ENCODE results near the gene CTNNBL1. TPM values are rescaled to one million over a fixed set of nuclear protein-coding genes. Genes with fewer than 3 reads are reported as not detected.

CTNNBL1 gene
- total and polyA plus RNA-seq, 2 of the 4 experiments (the other 2 are of a cell fraction) = 29.9 to 34.1 TPM

- Histone ChIP-seq H2AK9ac (replicated peaks; ENCODE audit: low read depth, low read length, poor library complexity) (no peak overlapping the region), H3K4ac (ENCODE audit: low read depth, low read length) (no peak overlapping the region), H3K36me3 (ENCODE audit: control insufficient read depth, insufficient read depth, low read length) (no peaks in the 10 kb centered on the region), H3K79me1 (ENCODE audit: low read depth in 1 of 2, low read length in 2 of 2) (no peaks in the 10 kb centered on the region), H2BK5ac (ENCODE audit: low read depth, low read length, poor library complexity, severe bottlenecking) (no peak overlapping the region), H2BK120ac (ENCODE audit: low read depth, low read length) (no peak overlapping the region), H3K9me3 (ENCODE audit: control insufficient read depth, insufficient read depth, low read length) (no peaks in the 10 kb centered on the region), H3K27ac (ENCODE audit: insufficient read depth, low read length) (no peak overlapping the region), H2BK15ac (ENCODE audit: low read depth, low read length) (no peak overlapping the region), H3K56ac (ENCODE audit: extremely low read depth, insufficient read depth, low read length) (no peak overlapping the region), H3K4me2 (ENCODE audit: low read depth, low read length) (no peak overlapping the region), H3K27me3 (ENCODE audit: control insufficient read depth, insufficient read depth, low read length) (peaks cover 47% of the 10 kb centered on the region), H3K4me1 (ENCODE audit: control insufficient read depth, insufficient read depth, low read length) (no peaks in the 10 kb centered on the region), H2AFZ (replicated peaks; ENCODE audit: low read length, poor library complexity) (no peak overlapping the region), H3K14ac (replicated peaks; ENCODE audit: low read depth, low read length) (no peak overlapping the region), H2BK20ac (ENCODE audit: low read depth, low read length) (no peak overlapping the region), H2AK5ac (ENCODE audit: low read depth, low read length) (no peak overlapping the region), H3K9me1 (ENCODE audit: insufficient read depth, low read length) (no peaks in the 10 kb centered on the region), H3K9ac (ENCODE audit: low read depth, low read length) (no peak overlapping the region), H3K18ac (ENCODE audit: low read depth, low read length) (no peak overlapping the region), H3K4me3 (ENCODE audit: insufficient read depth, low read depth, low read length) (no peak overlapping the region), H4K91ac (ENCODE audit: insufficient read depth, low read depth, low read length) (no peak overlapping the region), H4K5ac (ENCODE audit: low read depth, low read length) (no peak overlapping the region), H4K20me1 (ENCODE audit: insufficient read depth, low read length) (no peaks in the 10 kb centered on the region), H3K23ac (ENCODE audit: low read depth, low read length) (no peak overlapping the region), H4K8ac (ENCODE audit: low read depth in 2 of 2, low read length in 2 of 2) (no peak overlapping the region)
- dilution Hi-C loops (cut with HindIII; ENCODE audit: low sequenced_read_pairs, unreplicated experiment) = no loop called here
- POLR2A ChIA-PET (ENCODE audit: unreplicated experiment) = no interaction called here
- intact Hi-C loops (cut with micrococcal nuclease) = no loop called here
- ATAC-seq (ENCODE audit: low read depth) = no peak
- CTCF ChIA-PET = no interaction called here
- in situ Hi-C loops (cut with MboI; ENCODE audit: low sequenced_read_pairs) = no loop called here
- no TSS peak for BruUV-seq (replicated peaks)
- TF ChIP-seq MAZ (IDR thresholded peaks at IDR 0.05; ENCODE audit: borderline replicate concordance, low read depth, low read length) (no peak), CHD1 (IDR thresholded peaks at IDR 0.05; ENCODE audit: low read depth, low read length) (no peak), RCOR1 (IDR thresholded peaks at IDR 0.05; ENCODE audit: insufficient replicate concordance, low read length) (no peak), RAD21 (IDR thresholded peaks at IDR 0.05; ENCODE audit: low read length) (no peak), RFX5 (IDR thresholded peaks at IDR 0.05; ENCODE audit: low read depth, low read length) (no peak), MAFK (IDR thresholded peaks at IDR 0.05; ENCODE audit: low read depth, low read length) (no peak), ELK1 (IDR thresholded peaks at IDR 0.05; ENCODE audit: borderline replicate concordance, low read depth, low read length) (no peak), CTCF (conservative IDR thresholded peaks at IDR 0.05; ENCODE audit: low read depth, low read length) (no peak), CEBPB (IDR thresholded peaks at IDR 0.05; ENCODE audit: low read depth, low read length) (no peak), USF2 (IDR thresholded peaks at IDR 0.05; ENCODE audit: low read depth, low read length) (no peak), NFE2L2 (IDR thresholded peaks at IDR 0.05; ENCODE audit: low read depth, low read length) (no peak), POLR2A (IDR thresholded peaks at IDR 0.05; ENCODE audit: low read depth, low read length) (no peak), SMC3 (IDR thresholded peaks at IDR 0.05; ENCODE audit: low read depth, low read length) (no peak), FOS (IDR thresholded peaks at IDR 0.05; ENCODE audit: low read depth, low read length) (no peak), BHLHE40 (IDR thresholded peaks at IDR 0.05; ENCODE audit: low read depth, low read length) (no peak), MXI1 (IDR thresholded peaks at IDR 0.05; ENCODE audit: borderline replicate concordance, low read depth, low read length) (no peak)
- 19% methylated on average over 4 of the region's 9 CpGs; no CpG with 5 or more reads in 1 of the 2 experiments for WGBS, 2 experiments (ENCODE audit: extremely low coverage in 2 of 2, insufficient read length in 1 of 2)
- no peak for DNase-seq
These were observed 44.0 kb upstream of the CTNNBL1 start for GRCh38 chr20:37649676-37650370.
